Calu3 (cell line): ENCODE data around the gene DGAT2. TPM values are rescaled to one million over a fixed set of nuclear protein-coding genes. Genes with fewer than 3 reads are reported as not detected.

Experiments
- BruUV-seq: library from RNA; stranded (reverse); fragments of 400-500 nt; replicated peaks from 2 replicates; lab custom pipeline; 2021; lab: Mats Ljungman, UMichigan
- CTCF ChIA-PET: fragments of 300-600 bp; sonication (Branson Sonifier 250); formaldehyde crosslinking; loops from one replicate; lab custom pipeline; 2022; ENCODE audit warnings: antibody characterized with exemption; lab: Charles Lee
- DNase-seq: peaks from one replicate; pipeline ENCODE4 v3.0.0; 2022
- H3K27ac Mint-ChIP-seq: one replicate; pipeline ENCODE4 v1.8.0; 2022; ENCODE audit warnings: mixed read lengths; ENCODE audit not compliant: unreplicated experiment
- H3K27me3 Mint-ChIP-seq: one replicate; pipeline ENCODE4 v1.8.0; 2022; ENCODE audit warnings: mixed read lengths; ENCODE audit not compliant: unreplicated experiment
- H3K36me3 Mint-ChIP-seq: one replicate; pipeline ENCODE4 v1.8.0; 2022; ENCODE audit warnings: mild to moderate bottlenecking, moderate library complexity, mixed read lengths; ENCODE audit not compliant: insufficient read depth, unreplicated experiment
- H3K4me1 Mint-ChIP-seq: one replicate; pipeline ENCODE4 v1.8.0; 2022; ENCODE audit warnings: mild to moderate bottlenecking, low read depth, mixed read lengths; ENCODE audit not compliant: unreplicated experiment
- H3K4me3 Mint-ChIP-seq: one replicate; pipeline ENCODE4 v1.8.0; 2022; ENCODE audit warnings: mild to moderate bottlenecking, low read depth, moderate library complexity, mixed read lengths; ENCODE audit not compliant: unreplicated experiment
- H3K9me3 Mint-ChIP-seq: one replicate; pipeline ENCODE4 v1.8.0; 2022; ENCODE audit warnings: low read depth, mixed read lengths; ENCODE audit not compliant: unreplicated experiment
- intact Hi-C: fragments of 100-400 bp; cut with micrococcal nuclease; formaldehyde crosslinking; loops from one replicate; pipeline ENCODE4 v1.10.0; 2022; ENCODE audit not compliant: unreplicated experiment
- total RNA-seq: library from RNA; stranded (reverse); gene quantifications from 2 replicates; pipeline ENCODE4 v1.2.3, GENCODE V29; 2022
- TF ChIP-seq, protein P1 (sequence below): fragments of 200-600 bp; IDR thresholded peaks from one replicate; pipeline ENCODE4 v1.8.0; 2022; ENCODE audit warnings: antibody characterized with exemption; ENCODE audit not compliant: unreplicated experiment

DGAT2 gene
- total RNA-seq, 1 experiment from 2014 or later = 3.9 TPM

DNA sequence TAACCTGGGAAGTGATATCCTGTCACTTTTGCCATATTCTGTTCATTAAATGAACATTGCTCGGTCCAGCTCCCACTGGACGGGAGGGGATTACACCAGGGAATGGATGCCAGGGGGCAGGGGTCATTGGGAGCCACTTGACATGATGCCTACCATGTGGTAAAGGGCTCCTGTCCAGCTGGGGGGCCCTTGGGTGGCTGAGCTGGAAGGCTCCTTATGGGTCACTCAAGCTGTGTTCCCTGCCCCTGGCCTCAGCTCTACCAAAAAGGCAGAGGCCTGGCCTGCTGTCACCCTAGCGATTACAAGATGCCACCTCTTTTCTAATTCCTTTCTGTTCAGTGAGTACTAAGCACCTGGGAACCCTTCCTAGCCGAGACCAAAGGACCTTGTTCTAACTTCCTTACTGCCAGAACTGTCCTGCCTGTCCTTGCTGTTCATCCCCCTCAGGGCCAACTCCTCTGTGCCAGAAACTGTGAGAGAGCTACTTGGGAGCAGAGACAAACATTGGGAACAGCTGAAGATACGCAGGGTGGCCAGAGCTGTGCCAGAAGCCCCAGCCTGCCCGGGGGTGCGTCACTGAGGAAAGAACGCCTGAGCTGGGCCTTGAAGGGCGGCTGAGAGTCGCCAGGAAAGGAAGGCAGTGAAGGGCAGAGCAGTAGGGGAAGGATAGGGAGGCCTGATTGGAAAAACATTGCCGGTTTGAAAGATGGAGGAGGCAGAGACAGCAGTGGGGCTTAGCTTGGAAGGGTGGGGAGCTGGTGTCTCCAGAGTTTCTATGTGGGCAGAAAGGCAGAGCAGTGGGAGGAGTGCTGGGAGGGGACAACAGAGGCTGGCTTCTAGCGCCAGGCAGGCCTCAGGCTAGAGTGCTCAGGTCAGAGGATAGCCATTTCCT is 33.7 kb downstream of the DGAT2 start:
- H3K27me3 Mint-ChIP-seq = no peaks in the 10 kb centered on the region
- TF ChIP-seq, protein P1, sequence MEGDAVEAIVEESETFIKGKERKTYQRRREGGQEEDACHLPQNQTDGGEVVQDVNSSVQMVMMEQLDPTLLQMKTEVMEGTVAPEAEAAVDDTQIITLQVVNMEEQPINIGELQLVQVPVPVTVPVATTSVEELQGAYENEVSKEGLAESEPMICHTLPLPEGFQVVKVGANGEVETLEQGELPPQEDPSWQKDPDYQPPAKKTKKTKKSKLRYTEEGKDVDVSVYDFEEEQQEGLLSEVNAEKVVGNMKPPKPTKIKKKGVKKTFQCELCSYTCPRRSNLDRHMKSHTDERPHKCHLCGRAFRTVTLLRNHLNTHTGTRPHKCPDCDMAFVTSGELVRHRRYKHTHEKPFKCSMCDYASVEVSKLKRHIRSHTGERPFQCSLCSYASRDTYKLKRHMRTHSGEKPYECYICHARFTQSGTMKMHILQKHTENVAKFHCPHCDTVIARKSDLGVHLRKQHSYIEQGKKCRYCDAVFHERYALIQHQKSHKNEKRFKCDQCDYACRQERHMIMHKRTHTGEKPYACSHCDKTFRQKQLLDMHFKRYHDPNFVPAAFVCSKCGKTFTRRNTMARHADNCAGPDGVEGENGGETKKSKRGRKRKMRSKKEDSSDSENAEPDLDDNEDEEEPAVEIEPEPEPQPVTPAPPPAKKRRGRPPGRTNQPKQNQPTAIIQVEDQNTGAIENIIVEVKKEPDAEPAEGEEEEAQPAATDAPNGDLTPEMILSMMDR = no peak
- H3K36me3 Mint-ChIP-seq = no peaks in the 10 kb centered on the region
- CTCF ChIA-PET = interaction anchor here (0.9 to 2.8 kb wide), 5 partner anchors 16 to 79 kb away, joined by 3 to 15 read pairs (median 4); no protein-coding TSS in a partner anchor
- BruUV-seq = no TSS peak
- intact Hi-C loops = loop anchor here (5.0 kb wide), 1 partner anchor 80 kb away; no protein-coding TSS in a partner anchor
- H3K4me3 Mint-ChIP-seq = no peak overlapping the region
- H3K9me3 Mint-ChIP-seq = no peaks in the 10 kb centered on the region
- no peaks in the 10 kb centered on the region for H3K4me1 Mint-ChIP-seq
- H3K27ac Mint-ChIP-seq = no peak overlapping the region
- no peak for DNase-seq

- no peak overlapping the region for H3K27ac Mint-ChIP-seq
- no peaks in the 10 kb centered on the region for H3K9me3 Mint-ChIP-seq
- TF ChIP-seq, protein P1 = peak; percentile 83
- no peaks in the 10 kb centered on the region for H3K27me3 Mint-ChIP-seq
- intact Hi-C loops = loop anchor here (1.0 to 5.0 kb wide), 2 partner anchors 64 to 81 kb away; no protein-coding TSS in a partner anchor
- H3K4me1 Mint-ChIP-seq = no peaks in the 10 kb centered on the region
- CTCF ChIA-PET = interaction anchor here (0.6 to 2.8 kb wide), 4 partner anchors 60 to 97 kb away, joined by 3 to 15 read pairs (median 4); no protein-coding TSS in a partner anchor
- H3K4me3 Mint-ChIP-seq = no peak overlapping the region
- BruUV-seq = no TSS peak
- H3K36me3 Mint-ChIP-seq = no peaks in the 10 kb centered on the region
- DNase-seq = peak; percentile 79
Observed at GRCh38 chr11:75802913-75803820, 34.6 kb downstream of the DGAT2 start.

DNA sequence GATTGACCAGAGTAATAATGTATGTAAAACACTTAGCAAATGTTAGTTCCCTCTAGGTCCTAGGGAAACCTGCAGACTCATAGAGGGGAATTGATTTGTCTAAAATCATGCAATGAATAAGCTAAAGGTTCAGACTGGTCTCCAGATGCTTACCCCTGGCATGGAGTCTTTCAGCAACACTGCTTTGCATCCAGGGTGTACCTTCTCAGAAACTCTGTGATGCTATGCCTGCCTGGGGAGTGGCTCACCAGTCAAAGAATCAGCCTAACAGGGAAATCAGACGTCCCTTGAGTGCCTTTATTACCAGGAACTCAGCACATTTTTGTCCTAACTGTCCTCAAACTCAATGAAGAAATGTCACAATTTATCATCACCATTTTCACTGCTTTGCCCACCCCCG is 40.5 kb downstream of the DGAT2 start:
- H3K27ac Mint-ChIP-seq = no peak overlapping the region
- H3K4me3 Mint-ChIP-seq = no peak overlapping the region
- H3K4me1 Mint-ChIP-seq = peaks cover 12% of the 10 kb centered on the region
- intact Hi-C loops = no loop called here
- H3K9me3 Mint-ChIP-seq = no peaks in the 10 kb centered on the region
- TF ChIP-seq, protein P1 = no peak
- DNase-seq = no peak
- no peaks in the 10 kb centered on the region for H3K36me3 Mint-ChIP-seq
- H3K27me3 Mint-ChIP-seq = no peaks in the 10 kb centered on the region
- CTCF ChIA-PET = no interaction called here
- no TSS peak for BruUV-seq

DNA sequence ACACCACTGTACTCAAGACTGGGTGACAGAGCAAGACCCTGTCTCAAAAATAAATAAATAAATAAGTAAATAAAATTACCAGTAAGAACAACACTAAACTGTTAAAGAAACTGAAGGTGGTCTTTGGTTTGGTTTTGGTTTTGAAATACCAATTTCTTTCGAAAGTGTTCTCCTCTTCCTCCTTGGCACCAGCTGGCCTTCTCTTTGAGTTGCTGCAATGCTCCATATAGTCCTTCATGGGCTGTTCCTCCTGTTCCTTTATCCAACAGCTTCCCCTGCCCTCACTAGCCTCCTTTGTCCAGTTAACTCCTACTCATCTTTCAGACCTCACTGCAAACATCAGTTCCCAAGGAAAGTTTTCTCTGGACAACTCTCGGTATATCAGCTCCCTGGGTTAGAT is 41.4 kb downstream of the DGAT2 start:
- no peak overlapping the region for H3K4me3 Mint-ChIP-seq
- DNase-seq = no peak
- peaks cover 12% of the 10 kb centered on the region for H3K4me1 Mint-ChIP-seq
- no TSS peak for BruUV-seq
- no peaks in the 10 kb centered on the region for H3K9me3 Mint-ChIP-seq
- no peaks in the 10 kb centered on the region for H3K36me3 Mint-ChIP-seq
- intact Hi-C loops = no loop called here
- CTCF ChIA-PET = no interaction called here
- H3K27me3 Mint-ChIP-seq = no peaks in the 10 kb centered on the region
- TF ChIP-seq, protein P1 = no peak
- no peak overlapping the region for H3K27ac Mint-ChIP-seq
